KOPT-K1 (cell line): ENCODE results near the gene CDH12.
"Not testable (repeated sequence)": the region's sequence is repeated elsewhere in the genome, so short reads cannot be mapped to it uniquely, and the experiment has no call there.

Source experiments
- H3K27ac ChIP-seq: fragments of 200-600 bp; sonication (generic); 2 replicates; pipeline ENCODE4 v1.5.1; 2016; ENCODE audit warnings: antibody characterized with exemption, mild to moderate bottlenecking, low read depth, low read length; ENCODE audit not compliant: poor library complexity, severe bottlenecking
- H3K36me3 ChIP-seq: fragments of 200-600 bp; sonication (generic); 2 replicates; pipeline ENCODE4 v1.5.1; 2017; ENCODE audit warnings: antibody characterized with exemption, mild to moderate bottlenecking, low read length, moderate library complexity; ENCODE audit not compliant: insufficient read depth
- H3K9me3 ChIP-seq: fragments of 200-600 bp; sonication (generic); 2 replicates; pipeline ENCODE4 v1.5.1; 2017; ENCODE audit warnings: antibody characterized with exemption, low read length, mild to moderate bottlenecking; ENCODE audit not compliant: insufficient read depth, poor library complexity, severe bottlenecking

Gene CDH12

GRCh38 chr5:22036061-22036460, 817.1 kb downstream of the CDH12 start:
- Histone ChIP-seq H3K36me3 (no peaks in the 10 kb centered on the region), H3K9me3 (no peaks in the 10 kb centered on the region), H3K27ac (no peak overlapping the region)

DNA sequence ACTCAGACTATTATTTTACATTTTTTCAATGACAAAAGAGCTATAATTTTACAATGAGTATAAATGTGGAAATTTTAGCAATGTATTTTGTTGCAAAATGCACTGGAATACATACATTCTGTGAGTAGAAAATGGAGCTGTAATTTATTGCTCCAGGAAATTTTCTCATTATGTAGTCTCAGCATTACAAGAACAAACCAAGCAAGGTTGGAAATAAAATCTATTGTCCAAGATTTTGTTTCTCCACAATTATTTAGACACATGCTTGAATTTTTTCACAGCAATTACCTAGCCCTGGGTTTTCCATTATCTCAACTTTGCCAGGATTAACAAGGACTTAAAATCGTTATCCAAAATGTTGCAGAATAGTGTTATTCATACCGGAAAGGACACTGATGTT, 820.1 kb downstream of the CDH12 start:
- Histone ChIP-seq H3K9me3 (no peaks in the 10 kb centered on the region), H3K36me3 (no peaks in the 10 kb centered on the region), H3K27ac (no peak overlapping the region)

DNA sequence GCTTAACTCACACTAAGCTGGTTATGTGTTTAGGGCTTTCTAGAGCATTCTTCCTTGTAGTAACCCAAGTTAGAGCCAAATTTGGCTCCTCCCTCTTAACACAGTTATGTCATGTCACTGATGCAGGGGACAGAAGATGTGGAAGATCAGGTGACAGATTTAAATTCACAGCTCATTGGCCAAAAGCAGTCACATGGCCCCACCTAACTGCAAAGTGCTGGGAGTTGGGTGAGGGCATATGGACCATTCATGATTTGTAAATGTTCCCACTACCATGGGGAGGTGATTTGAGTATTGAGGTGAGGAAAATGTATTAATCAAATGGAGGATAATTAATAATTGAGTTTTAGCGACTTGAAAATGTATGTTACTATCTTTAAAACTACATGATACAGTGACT, 829.4 kb downstream of the CDH12 start:
- Histone ChIP-seq H3K36me3 (no peaks in the 10 kb centered on the region), H3K9me3 (no peaks in the 10 kb centered on the region), H3K27ac (no peak overlapping the region)

GRCh38 chr5:22012893-22013292, 840.3 kb downstream of the CDH12 start:
- not testable (repeated sequence) for H3K36me3 ChIP-seq, H3K27ac ChIP-seq, H3K9me3 ChIP-seq

GRCh38 chr5:22010808-22011207, 842.3 kb downstream of the CDH12 start:
- H3K9me3 ChIP-seq, H3K36me3 ChIP-seq, H3K27ac ChIP-seq: not testable (repeated sequence)

- H3K27ac ChIP-seq, H3K9me3 ChIP-seq, H3K36me3 ChIP-seq: not testable (repeated sequence)
Measured at GRCh38 chr5:22001097-22001496, 852.0 kb downstream of the CDH12 start.

DNA sequence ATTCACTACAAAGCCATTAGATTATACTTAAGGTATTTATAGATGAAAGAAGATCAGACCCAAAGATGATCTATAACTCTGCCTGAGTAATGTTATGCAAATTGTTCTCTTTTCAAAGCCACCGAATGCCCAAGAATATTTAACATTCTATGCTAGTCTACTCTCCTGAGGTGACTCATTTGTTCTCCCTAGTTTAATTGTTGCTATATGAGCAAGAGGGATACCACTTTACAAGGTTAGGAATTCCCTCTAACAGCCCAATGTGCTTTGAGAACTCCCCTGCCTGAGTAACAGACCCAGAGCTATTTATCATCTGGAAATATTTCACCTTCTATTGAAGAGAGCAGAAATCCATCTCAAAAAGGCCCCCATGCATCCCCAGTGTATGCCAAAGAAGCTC, 867.3 kb downstream of the CDH12 start:
- H3K27ac ChIP-seq, H3K36me3 ChIP-seq, H3K9me3 ChIP-seq: not testable (repeated sequence)

DNA sequence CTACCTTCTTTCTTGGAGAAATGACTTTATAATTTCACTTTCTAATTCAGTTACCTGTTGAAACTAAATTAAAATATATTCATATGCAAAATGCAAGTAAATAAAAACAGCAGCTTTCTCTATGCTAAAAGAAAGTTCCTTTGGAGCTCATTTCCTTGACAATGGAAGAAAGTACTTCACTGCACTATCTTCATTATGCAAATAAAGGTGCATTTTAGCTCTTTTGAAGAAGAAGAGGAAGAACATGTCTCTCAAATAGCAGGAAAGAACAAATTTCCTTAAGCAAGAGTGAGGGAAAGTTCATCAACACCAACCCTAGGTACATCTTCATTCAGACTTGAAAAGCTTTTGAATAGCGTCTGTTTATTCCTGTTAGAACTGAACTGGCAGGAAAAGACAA, 901.6 kb downstream of the CDH12 start:
- H3K9me3 ChIP-seq, H3K36me3 ChIP-seq, H3K27ac ChIP-seq: not testable (repeated sequence)

DNA sequence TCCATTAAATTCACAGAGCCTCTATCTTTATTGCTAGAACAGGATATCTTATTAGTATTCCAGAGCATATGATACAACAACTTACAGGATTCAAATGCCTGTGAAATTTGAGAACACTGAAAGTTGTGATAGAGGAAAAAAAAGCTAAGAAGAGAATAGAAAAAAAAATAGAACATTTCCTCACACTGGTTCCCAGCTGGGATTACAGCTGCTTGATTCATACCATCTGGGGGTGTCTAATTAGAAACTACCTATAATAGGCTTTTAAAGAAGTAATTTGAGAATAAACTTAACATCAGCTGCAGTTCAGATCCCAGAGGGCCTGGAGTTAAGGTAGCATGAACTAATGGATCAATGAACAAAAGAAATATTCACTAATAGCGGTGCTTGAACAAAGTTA, 922.0 kb downstream of the CDH12 start:
- no peak overlapping the region for H3K27ac ChIP-seq
- H3K36me3 ChIP-seq, result no peaks in the 10 kb centered on the region
- no peaks in the 10 kb centered on the region for H3K9me3 ChIP-seq

- no peaks in the 10 kb centered on the region for H3K9me3 ChIP-seq
- H3K36me3 ChIP-seq, result no peaks in the 10 kb centered on the region
- H3K27ac ChIP-seq, result no peak overlapping the region
Measured at GRCh38 chr5:21919414-21920022, 933.6 kb downstream of the CDH12 start.

DNA sequence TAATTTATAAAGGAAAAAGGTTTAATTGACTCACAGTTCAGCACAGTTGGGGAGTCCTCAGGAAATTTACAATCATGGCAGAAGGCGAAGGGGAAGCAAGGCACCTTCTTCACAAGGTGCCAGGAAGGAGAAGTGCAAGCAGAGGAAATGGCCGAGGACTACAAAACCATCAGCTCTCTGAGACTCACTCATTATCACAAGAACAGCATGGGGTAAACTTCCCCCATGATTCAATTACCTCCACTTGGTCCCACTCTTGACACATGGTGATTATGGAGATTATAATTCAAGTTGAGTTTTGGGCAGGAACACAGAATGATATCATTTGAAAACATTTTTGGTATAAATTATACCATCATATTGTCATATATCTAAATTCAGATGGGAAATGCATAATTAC, 934.7 kb downstream of the CDH12 start:
- H3K27ac ChIP-seq, result no peak overlapping the region

GRCh38 chr5:21910731-21911130, 942.4 kb downstream of the CDH12 start:
- Histone ChIP-seq H3K9me3 (no peaks in the 10 kb centered on the region), H3K27ac (no peak overlapping the region), H3K36me3 (no peaks in the 10 kb centered on the region)

More for the DNA sequence above, 934.7 kb downstream of the CDH12 start:
- no peaks in the 10 kb centered on the region for H3K9me3 ChIP-seq
- H3K36me3 ChIP-seq, result no peaks in the 10 kb centered on the region

- no peaks in the 10 kb centered on the region for H3K9me3 ChIP-seq
- no peak overlapping the region for H3K27ac ChIP-seq
- H3K36me3 ChIP-seq, result no peaks in the 10 kb centered on the region
Measured at GRCh38 chr5:21895766-21896350, 957.3 kb downstream of the CDH12 start.

- Histone ChIP-seq H3K36me3 (no peaks in the 10 kb centered on the region), H3K9me3 (no peaks in the 10 kb centered on the region), H3K27ac (no peak overlapping the region)
Measured at GRCh38 chr5:21893161-21893560, 960.0 kb downstream of the CDH12 start.

- no peak overlapping the region for H3K27ac ChIP-seq
Measured at GRCh38 chr5:21889581-21889980, 963.6 kb downstream of the CDH12 start.

GRCh38 chr5:21882074-21882745, 970.9 kb downstream of the CDH12 start:
- H3K27ac ChIP-seq, result no peak overlapping the region

More at GRCh38 chr5:21889581-21889980, 963.6 kb downstream of the CDH12 start:
- Histone ChIP-seq H3K9me3 (no peaks in the 10 kb centered on the region), H3K36me3 (no peaks in the 10 kb centered on the region)

More at GRCh38 chr5:21882074-21882745, 970.9 kb downstream of the CDH12 start:
- Histone ChIP-seq H3K36me3 (no peaks in the 10 kb centered on the region), H3K9me3 (no peaks in the 10 kb centered on the region)
